Measurements from ENCODE around the gene POLDIP3.

Gene POLDIP3, protein sequence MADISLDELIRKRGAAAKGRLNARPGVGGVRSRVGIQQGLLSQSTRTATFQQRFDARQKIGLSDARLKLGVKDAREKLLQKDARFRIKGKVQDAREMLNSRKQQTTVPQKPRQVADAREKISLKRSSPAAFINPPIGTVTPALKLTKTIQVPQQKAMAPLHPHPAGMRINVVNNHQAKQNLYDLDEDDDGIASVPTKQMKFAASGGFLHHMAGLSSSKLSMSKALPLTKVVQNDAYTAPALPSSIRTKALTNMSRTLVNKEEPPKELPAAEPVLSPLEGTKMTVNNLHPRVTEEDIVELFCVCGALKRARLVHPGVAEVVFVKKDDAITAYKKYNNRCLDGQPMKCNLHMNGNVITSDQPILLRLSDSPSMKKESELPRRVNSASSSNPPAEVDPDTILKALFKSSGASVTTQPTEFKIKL

DNA sequence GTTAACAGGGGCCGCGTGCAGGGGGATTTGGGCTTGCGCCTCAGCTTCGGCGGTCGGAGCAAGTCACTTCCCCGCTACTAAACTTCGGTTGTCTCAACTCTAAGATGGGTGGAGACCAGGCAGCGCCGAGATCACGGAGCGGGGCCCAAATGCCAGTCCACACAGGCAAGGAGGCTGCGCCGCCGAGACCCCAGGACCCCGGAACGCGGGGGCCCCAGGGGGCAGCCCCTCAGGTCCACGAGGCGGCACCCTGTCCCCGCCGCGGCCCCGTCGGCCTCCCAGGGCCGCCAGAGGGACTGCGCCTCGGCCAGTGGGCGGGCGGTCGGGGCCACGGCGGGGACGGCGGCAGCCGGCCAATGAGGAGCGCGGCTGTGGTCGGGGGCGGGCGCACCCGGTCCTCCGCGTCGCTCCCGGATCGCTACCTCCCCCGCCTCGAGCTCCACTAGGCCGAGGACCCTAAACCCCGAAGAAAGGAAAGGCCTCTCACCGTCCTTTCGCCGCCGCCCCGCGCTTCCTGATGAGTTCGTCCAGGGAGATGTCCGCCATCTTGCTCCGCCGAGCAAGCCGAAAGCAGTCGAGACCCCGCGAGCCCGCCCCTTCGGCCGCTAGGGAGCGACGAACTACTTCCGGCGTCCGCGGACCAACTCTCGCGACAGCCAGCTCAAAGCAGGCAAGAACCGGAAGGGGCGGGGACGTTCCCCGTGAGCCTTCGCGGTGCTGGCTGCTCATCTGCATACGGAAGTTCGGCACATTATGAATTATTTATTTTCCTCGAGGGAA lies at the start of gene POLDIP3:
Gene POLDIP3, minus strand, starts transcription at position 572 of the 780 bp plus-strand sequence. Its CDS starts 26 bp downstream, at position 546.
- TF ChIP-seq ZFX (IDR thresholded peaks at IDR 0.05) = peak; percentile 84; the same call in 1 of the 2 replicates
- TF ChIP-seq, protein P1, sequence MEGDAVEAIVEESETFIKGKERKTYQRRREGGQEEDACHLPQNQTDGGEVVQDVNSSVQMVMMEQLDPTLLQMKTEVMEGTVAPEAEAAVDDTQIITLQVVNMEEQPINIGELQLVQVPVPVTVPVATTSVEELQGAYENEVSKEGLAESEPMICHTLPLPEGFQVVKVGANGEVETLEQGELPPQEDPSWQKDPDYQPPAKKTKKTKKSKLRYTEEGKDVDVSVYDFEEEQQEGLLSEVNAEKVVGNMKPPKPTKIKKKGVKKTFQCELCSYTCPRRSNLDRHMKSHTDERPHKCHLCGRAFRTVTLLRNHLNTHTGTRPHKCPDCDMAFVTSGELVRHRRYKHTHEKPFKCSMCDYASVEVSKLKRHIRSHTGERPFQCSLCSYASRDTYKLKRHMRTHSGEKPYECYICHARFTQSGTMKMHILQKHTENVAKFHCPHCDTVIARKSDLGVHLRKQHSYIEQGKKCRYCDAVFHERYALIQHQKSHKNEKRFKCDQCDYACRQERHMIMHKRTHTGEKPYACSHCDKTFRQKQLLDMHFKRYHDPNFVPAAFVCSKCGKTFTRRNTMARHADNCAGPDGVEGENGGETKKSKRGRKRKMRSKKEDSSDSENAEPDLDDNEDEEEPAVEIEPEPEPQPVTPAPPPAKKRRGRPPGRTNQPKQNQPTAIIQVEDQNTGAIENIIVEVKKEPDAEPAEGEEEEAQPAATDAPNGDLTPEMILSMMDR (conservative IDR thresholded peaks at IDR 0.05) = no peak; the same call in 1 of the 2 replicates
- peak within 1 kb of the TSS; percentile 95 for H3K27ac ChIP-seq

DNA sequence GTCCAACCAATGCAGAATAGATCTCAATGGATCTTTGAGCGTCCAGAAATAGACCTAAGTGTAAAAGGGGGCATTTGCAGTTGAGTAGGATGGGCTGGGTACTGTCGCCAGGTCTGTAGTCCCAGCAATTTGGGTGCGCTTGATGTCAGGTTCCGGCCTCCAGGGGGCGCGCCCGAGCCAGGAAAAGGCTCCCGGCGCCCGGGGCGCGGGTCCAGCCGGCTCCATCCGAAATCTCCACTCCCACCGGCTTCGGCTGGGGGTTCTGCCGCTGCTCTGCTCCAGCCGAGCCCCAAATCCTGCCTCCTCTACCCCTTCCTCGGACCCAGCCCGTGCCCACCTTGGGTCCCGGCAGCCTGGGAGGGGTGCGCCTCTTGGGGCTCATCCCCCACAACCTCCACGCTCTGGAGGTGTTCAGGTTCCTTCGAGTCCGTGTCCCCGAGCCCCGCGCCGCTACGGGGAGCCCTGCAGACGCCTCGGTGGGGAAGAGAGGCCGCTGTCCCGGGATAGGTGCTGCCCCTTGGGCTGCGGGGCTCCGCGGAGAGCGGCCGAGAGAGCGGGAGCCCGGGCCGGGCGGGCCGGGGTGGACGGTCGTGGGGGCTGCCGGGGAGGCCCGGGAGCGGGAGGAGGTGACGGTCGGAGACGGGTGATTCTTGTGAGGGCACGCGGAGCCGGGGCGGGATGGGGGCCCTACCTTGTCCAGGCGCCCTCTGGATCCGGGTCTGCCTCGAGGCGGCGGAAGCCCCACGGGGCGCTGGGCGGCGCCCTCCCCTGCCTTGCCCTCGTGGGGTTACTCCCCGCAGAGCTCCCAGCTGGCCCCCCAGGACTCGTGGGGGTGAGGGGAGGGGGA lies 47.5 kb upstream of the POLDIP3 start:
- TF ChIP-seq, protein P1 (conservative IDR thresholded peaks at IDR 0.05) = peak; percentile 93
- TF ChIP-seq ZFX (IDR thresholded peaks at IDR 0.05) = no peak
- H3K27ac ChIP-seq = no peak overlapping the region

DNA sequence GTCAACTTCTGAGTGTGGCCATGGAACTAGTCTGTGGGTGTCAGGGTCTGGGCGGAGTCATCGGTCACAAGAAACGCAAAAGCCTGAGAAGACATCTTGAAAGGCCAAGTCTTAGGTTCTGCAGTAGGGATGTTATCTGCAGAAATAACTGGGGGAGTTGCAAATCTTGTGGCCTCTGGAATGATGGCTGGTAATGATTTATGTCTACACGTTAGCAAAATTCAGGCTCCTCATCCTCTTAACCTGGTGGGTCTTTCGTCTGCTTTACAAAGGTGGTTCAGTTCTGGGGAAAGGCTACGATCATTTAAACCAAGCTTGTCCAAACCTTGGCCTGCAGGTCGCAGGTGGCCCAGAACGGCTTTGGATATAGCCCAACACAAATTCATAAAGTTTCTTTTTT lies 41.9 kb upstream of the POLDIP3 start:
- TF ChIP-seq, protein P1 (conservative IDR thresholded peaks at IDR 0.05) = no peak
- no peak for TF ChIP-seq ZFX (IDR thresholded peaks at IDR 0.05)
- peak overlapping the region; percentile 53 for H3K27ac ChIP-seq

DNA sequence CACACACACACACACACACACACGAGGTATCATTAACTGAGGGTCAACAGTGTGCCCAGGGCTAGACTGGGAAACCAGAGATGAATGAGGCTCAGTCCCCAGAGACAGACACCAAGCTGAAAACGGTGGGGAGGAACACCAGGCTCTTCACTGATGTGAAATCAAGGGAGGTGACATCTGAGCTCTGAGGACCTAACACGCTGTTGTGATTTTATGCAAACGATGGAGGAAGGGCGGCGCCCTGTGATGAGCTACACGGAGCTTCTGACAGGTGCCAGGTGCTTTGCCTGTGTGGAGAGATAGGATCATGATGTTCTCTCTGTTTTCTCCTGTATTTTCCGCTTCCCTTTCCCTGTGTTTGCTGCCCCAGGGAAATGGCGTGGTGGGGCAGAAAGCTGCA lies 41.0 kb upstream of the POLDIP3 start:
- peak overlapping the region; percentile 53 for H3K27ac ChIP-seq

DNA sequence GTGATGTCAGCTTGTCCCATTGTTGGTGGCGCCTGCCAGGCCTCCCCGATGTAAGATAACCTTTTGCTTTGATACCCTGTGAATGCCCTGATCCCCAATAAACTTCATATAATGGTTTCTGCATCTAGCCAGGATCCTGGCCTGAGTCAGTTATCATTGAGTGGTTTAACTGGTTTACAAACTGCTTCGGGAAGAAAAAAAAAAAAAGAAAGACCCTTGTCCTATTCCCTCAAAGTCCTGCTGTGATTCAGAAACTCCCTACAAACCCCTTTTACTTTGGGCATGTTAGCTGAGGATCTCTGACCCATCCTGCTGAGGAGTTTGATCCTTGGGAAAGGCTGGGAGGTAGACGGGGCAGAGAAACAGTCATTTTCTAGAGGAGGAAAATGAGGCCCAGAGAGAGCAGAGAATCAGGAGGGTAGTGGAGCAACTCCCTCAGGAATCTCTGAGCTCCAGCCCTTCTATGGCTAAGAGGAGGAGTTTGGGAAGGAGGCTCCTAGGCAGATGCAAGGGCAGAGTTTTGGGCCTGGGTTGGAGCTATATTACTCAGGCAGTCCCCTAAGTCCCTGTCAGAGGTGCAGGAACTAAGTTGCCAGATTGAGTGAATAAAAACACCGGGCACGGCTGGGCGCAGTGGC lies 39.9 kb upstream of the POLDIP3 start:
- no peak for TF ChIP-seq ZFX (IDR thresholded peaks at IDR 0.05)
- TF ChIP-seq, protein P1 (conservative IDR thresholded peaks at IDR 0.05) = no peak
- no peak overlapping the region for H3K27ac ChIP-seq

More for the DNA sequence above, 41.0 kb upstream of the POLDIP3 start:
- TF ChIP-seq ZFX (IDR thresholded peaks at IDR 0.05) = no peak
- TF ChIP-seq, protein P1 (conservative IDR thresholded peaks at IDR 0.05) = no peak

DNA sequence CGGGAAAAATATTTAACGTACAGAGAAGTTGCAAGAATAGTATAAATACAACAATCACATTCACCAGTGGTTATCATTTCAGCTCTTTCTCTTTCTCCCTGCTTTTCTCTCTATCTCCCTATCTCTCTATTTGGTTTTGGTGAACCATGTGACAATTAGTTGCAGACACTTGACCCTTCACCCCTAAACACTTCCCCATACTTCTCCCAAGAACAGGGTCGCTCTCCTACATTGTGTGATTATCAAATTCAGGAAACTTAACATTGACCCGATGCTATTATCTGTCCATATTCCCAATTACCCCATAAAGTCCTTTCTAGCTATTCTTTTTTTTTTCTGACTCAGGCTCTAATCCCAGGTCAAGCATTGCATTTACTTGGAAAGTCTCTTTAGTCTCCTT lies 39.3 kb upstream of the POLDIP3 start:
- TF ChIP-seq, protein P1 (conservative IDR thresholded peaks at IDR 0.05) = no peak
- TF ChIP-seq ZFX (IDR thresholded peaks at IDR 0.05) = no peak
- H3K27ac ChIP-seq = no peak overlapping the region

Measured in C4-2B (cell line).